ENCODE data around the gene KPNA3. TPM values are rescaled to one million over a fixed set of nuclear protein-coding genes. Genes with fewer than 3 reads are reported as not detected.
"Not testable (repeated sequence)": the region's sequence is repeated elsewhere in the genome, so short reads cannot be mapped to it uniquely, and the experiment has no call there.

The KPNA3 gene
- polyA plus RNA-seq, 1 donor from 2014 or later: 41.7 TPM

DNA sequence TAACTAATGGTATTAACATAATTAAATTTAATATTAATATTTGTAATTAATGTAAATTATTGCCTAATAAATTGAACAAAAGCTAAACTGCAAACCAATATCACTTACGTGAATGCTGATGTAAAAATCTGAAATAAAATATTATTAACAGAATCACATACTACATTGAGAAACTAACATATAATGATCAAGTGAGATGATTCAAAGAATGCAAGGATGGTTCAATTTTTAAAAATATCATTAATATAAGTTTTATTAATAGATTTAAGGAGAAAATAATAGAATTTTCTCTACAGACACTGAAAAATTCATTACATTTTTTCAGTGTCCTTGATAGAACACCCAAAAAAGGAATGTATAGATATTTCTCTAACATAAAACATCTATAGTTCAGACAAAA lies 77.7 kb downstream of the KPNA3 start:
- no peak for TF ChIP-seq EP300 (conservative IDR thresholded peaks at IDR 0.05; ENCODE audit: poor library complexity, severe bottlenecking)
- no peak for TF ChIP-seq SMC3 (conservative IDR thresholded peaks at IDR 0.05; ENCODE audit: poor library complexity)
- peaks cover 11% of the 10 kb centered on the region for H3K36me3 ChIP-seq (ENCODE audit: insufficient read depth, low read length)
- no peak overlapping the region for H3K4me3 ChIP-seq (ENCODE audit: low read length)
- H3F3A ChIP-seq (ENCODE audit: insufficient read depth, low read length, poor library complexity, severe bottlenecking): no peaks in the 10 kb centered on the region
- H3K4me2 ChIP-seq (ENCODE audit: low read length): no peak overlapping the region
- H4K20me1 ChIP-seq (ENCODE audit: insufficient read depth): no peaks in the 10 kb centered on the region
- no peaks in the 10 kb centered on the region for H3K9me2 ChIP-seq (ENCODE audit: insufficient read depth, low read length)
- H3K27ac ChIP-seq (ENCODE audit: low read length): no peak overlapping the region
- H3K9me3 ChIP-seq (ENCODE audit: low read length): peaks cover 4% of the 10 kb centered on the region
- no peaks in the 10 kb centered on the region for H3K79me2 ChIP-seq (replicated peaks; ENCODE audit: insufficient read depth, low read length)
- no peak overlapping the region for H3K9ac ChIP-seq (ENCODE audit: low read length)
- H2AFZ ChIP-seq (ENCODE audit: low read depth, low read length): no peak overlapping the region
- H3K27me3 ChIP-seq (ENCODE audit: insufficient read depth, low read depth, low read length): no peaks in the 10 kb centered on the region

DNA sequence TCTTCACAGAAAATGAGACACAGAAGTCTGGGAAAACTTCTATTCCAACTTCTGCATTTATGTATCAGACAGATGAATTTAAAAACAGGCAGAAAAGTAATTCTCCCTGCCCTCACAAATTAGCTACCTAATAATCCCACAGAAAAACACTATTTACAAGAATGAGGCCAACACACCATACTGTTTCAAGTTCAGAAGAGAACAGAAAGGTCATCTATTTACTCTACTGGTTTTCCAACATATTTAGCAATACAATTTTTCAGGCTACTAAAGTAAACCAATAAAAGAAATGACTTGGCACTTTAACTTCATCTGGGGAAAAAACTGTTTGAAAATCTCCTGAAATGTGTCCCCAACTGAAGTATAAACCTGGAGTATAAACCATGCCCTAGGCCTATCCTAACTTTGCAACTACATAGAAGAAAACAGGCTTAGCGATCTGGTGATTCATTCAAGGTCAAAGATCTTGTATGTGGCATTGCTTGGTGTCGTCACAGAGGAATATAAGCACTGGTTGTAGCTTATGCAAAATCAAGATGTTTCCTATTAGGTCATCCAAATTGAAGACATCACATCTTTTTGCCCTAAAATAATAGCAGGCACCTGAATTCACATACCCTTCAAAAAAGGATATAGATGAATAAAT lies 81.1 kb downstream of the KPNA3 start:
- TF ChIP-seq TAF1 (IDR thresholded peaks at IDR 0.05; ENCODE audit: low read depth): no peak
- no peak for TF ChIP-seq CTCF (IDR thresholded peaks at IDR 0.05; ENCODE audit: poor library complexity, severe bottlenecking)
- TF ChIP-seq, protein P1, sequence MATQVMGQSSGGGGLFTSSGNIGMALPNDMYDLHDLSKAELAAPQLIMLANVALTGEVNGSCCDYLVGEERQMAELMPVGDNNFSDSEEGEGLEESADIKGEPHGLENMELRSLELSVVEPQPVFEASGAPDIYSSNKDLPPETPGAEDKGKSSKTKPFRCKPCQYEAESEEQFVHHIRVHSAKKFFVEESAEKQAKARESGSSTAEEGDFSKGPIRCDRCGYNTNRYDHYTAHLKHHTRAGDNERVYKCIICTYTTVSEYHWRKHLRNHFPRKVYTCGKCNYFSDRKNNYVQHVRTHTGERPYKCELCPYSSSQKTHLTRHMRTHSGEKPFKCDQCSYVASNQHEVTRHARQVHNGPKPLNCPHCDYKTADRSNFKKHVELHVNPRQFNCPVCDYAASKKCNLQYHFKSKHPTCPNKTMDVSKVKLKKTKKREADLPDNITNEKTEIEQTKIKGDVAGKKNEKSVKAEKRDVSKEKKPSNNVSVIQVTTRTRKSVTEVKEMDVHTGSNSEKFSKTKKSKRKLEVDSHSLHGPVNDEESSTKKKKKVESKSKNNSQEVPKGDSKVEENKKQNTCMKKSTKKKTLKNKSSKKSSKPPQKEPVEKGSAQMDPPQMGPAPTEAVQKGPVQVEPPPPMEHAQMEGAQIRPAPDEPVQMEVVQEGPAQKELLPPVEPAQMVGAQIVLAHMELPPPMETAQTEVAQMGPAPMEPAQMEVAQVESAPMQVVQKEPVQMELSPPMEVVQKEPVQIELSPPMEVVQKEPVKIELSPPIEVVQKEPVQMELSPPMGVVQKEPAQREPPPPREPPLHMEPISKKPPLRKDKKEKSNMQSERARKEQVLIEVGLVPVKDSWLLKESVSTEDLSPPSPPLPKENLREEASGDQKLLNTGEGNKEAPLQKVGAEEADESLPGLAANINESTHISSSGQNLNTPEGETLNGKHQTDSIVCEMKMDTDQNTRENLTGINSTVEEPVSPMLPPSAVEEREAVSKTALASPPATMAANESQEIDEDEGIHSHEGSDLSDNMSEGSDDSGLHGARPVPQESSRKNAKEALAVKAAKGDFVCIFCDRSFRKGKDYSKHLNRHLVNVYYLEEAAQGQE (IDR thresholded peaks at IDR 0.05; ENCODE audit: borderline replicate concordance): no peak
- TF ChIP-seq EP300 (conservative IDR thresholded peaks at IDR 0.05; ENCODE audit: poor library complexity, severe bottlenecking): no peak
- no peak for TF ChIP-seq POLR2AphosphoS5 (IDR thresholded peaks at IDR 0.05)
- TF ChIP-seq RAD21 (conservative IDR thresholded peaks at IDR 0.05): no peak
- TF ChIP-seq SMC3 (conservative IDR thresholded peaks at IDR 0.05; ENCODE audit: poor library complexity): no peak
- Histone ChIP-seq H3K36me3 (ENCODE audit: insufficient read depth, low read length) (peaks cover 14% of the 10 kb centered on the region), H3F3A (ENCODE audit: insufficient read depth, low read length, poor library complexity, severe bottlenecking) (no peaks in the 10 kb centered on the region)

GRCh38 chr13:49704264-49704663 lies 88.2 kb downstream of the KPNA3 start:
- not testable (repeated sequence) for H3K4me2 ChIP-seq (ENCODE audit: low read length); H3K4me3 ChIP-seq (ENCODE audit: low read length); H3K27me3 ChIP-seq (ENCODE audit: insufficient read depth, low read depth, low read length); H3F3A ChIP-seq (ENCODE audit: insufficient read depth, low read length, poor library complexity, severe bottlenecking); H2AFZ ChIP-seq (ENCODE audit: low read depth, low read length); H3K9me2 ChIP-seq (ENCODE audit: insufficient read depth, low read length); H4K20me1 ChIP-seq (ENCODE audit: insufficient read depth); H3K9ac ChIP-seq (ENCODE audit: low read length); H3K79me2 ChIP-seq (replicated peaks; ENCODE audit: insufficient read depth, low read length); H3K27ac ChIP-seq (ENCODE audit: low read length); H3K36me3 ChIP-seq (ENCODE audit: insufficient read depth, low read length); H3K9me3 ChIP-seq (ENCODE audit: low read length)

More for the DNA sequence above, 81.1 kb downstream of the KPNA3 start:
- Histone ChIP-seq H3K4me2 (ENCODE audit: low read length) (no peak overlapping the region), H3K27me3 (ENCODE audit: insufficient read depth, low read depth, low read length) (no peaks in the 10 kb centered on the region), H3K9me2 (ENCODE audit: insufficient read depth, low read length) (no peaks in the 10 kb centered on the region), H4K20me1 (ENCODE audit: insufficient read depth) (no peaks in the 10 kb centered on the region), H3K27ac (ENCODE audit: low read length) (no peak overlapping the region), H3K79me2 (replicated peaks; ENCODE audit: insufficient read depth, low read length) (no peaks in the 10 kb centered on the region), H3K9me3 (ENCODE audit: low read length) (peaks cover 4% of the 10 kb centered on the region), H3K4me3 (ENCODE audit: low read length) (no peak overlapping the region), H2AFZ (ENCODE audit: low read depth, low read length) (no peak overlapping the region), H3K9ac (ENCODE audit: low read length) (no peak overlapping the region)
